NCI-H1105 treated with DMSO at 0.1 percent for 48 hours (cell line): ENCODE measurements around the gene NRXN3.
A peak's percentile ranks its signal among the peaks of the same experiment; 100 is the strongest.

Experiments used
- DNase-seq: peaks from one replicate; lab custom pipeline; 2025; lab: John Stamatoyannopoulos, UW

NRXN3 gene

GRCh38 chr14:79480212-79480611, 1310.0 kb downstream of the NRXN3 start:
- no peak for DNase-seq

GRCh38 chr14:79482825-79483224, 1312.7 kb downstream of the NRXN3 start:
- no peak for DNase-seq

- no peak for DNase-seq
Observed at GRCh38 chr14:79483477-79484388, 1313.6 kb downstream of the NRXN3 start.

GRCh38 chr14:79487632-79488031, 1317.5 kb downstream of the NRXN3 start:
- no peak for DNase-seq

GRCh38 chr14:79491161-79491560, 1321.0 kb downstream of the NRXN3 start:
- DNase-seq = no peak

- DNase-seq = no peak
Observed at GRCh38 chr14:79493081-79493645, 1323.0 kb downstream of the NRXN3 start.

GRCh38 chr14:79496701-79497100, 1326.5 kb downstream of the NRXN3 start:
- no peak for DNase-seq

- DNase-seq = no peak
Observed at GRCh38 chr14:79500489-79500888, 1330.3 kb downstream of the NRXN3 start.

- no peak for DNase-seq
Observed at GRCh38 chr14:79502136-79502750, 1332.1 kb downstream of the NRXN3 start.

- DNase-seq = no peak
Observed at GRCh38 chr14:79502751-79503148, 1332.6 kb downstream of the NRXN3 start.

GRCh38 chr14:79510659-79511058, 1340.5 kb downstream of the NRXN3 start:
- no peak for DNase-seq

- no peak for DNase-seq
Observed at GRCh38 chr14:79511146-79511545, 1341.0 kb downstream of the NRXN3 start.

GRCh38 chr14:79513446-79513845, 1343.3 kb downstream of the NRXN3 start:
- DNase-seq = no peak

GRCh38 chr14:79514700-79515099, 1344.5 kb downstream of the NRXN3 start:
- DNase-seq = no peak

- DNase-seq = no peak
Observed at GRCh38 chr14:79515158-79515557, 1345.0 kb downstream of the NRXN3 start.

- DNase-seq = peak; percentile 74
Observed at GRCh38 chr14:79516009-79516408, 1345.8 kb downstream of the NRXN3 start.

- no peak for DNase-seq
Observed at GRCh38 chr14:79525416-79525815, 1355.2 kb downstream of the NRXN3 start.

- DNase-seq = no peak
Observed at GRCh38 chr14:79528828-79529416, 1358.7 kb downstream of the NRXN3 start.

- no peak for DNase-seq
Observed at GRCh38 chr14:79530555-79530954, 1360.4 kb downstream of the NRXN3 start.

- DNase-seq = peak; percentile 8
Observed at GRCh38 chr14:79534703-79535353, 1364.7 kb downstream of the NRXN3 start.

GRCh38 chr14:79540394-79540793, 1370.2 kb downstream of the NRXN3 start:
- DNase-seq = no peak

- DNase-seq = no peak
Observed at GRCh38 chr14:79542121-79542520, 1371.9 kb downstream of the NRXN3 start.
